Mucosa of descending colon (tissue), 3 donors: Measurements from ENCODE around the gene RAB17. TPM values are rescaled to one million over a fixed set of nuclear protein-coding genes. Genes with fewer than 3 reads are reported as not detected.

Experiments
- ATAC-seq: fragments of 200-7000 bp; cut with Tn5 transposase; one replicate; pipeline ENCODE4 v1.9.1; 2020; ENCODE audit warnings: mild to moderate bottlenecking, moderate library complexity
- DNase-seq, 3 donors: peaks; one replicate each; pipeline ENCODE4 v3.0.0-alpha.2; 2020
- H3K36me3 ChIP-seq: fragments of 200-600 bp; one replicate; pipeline ENCODE4 v1.8.0; 2021; ENCODE audit warnings: low read depth, mild to moderate bottlenecking
- H3K4me1 ChIP-seq: fragments of 200-600 bp; one replicate; pipeline ENCODE4 v1.8.0; 2021; ENCODE audit warnings: low read depth, mild to moderate bottlenecking
- H3K4me3 ChIP-seq: fragments of 200-600 bp; one replicate; pipeline ENCODE4 v1.8.0; 2021; ENCODE audit warnings: mild to moderate bottlenecking
- H3K9me3 ChIP-seq: fragments of 200-600 bp; one replicate; pipeline ENCODE4 v1.8.0; 2021; ENCODE audit warnings: mild to moderate bottlenecking
- intact Hi-C, 2 donors: fragments of 100-400 bp; cut with DNase I in 1 of 2; cut with micrococcal nuclease in 1 of 2; formaldehyde crosslinking; loops; one replicate each; pipeline versions ENCODE4 v1.11.0 to v1.11.1; 2022; cut with DNase I, micrococcal nuclease
- total RNA-seq, 3 donors: library from RNA; stranded (reverse); fragmentation: NEBNext Ultra II Directional in 2 of 3; extraction: Animal tissue kit (Norgen Biotek cat#: 25700) in 2 of 3; gene quantifications; one replicate each; pipeline versions ENCODE4 v1.2.1 to v1.2.4, GENCODE V29; 2021 to 2023
- TF ChIP-seq, protein P1 (sequence below): fragments of 200-600 bp; IDR thresholded peaks from one replicate; pipeline ENCODE4 v1.8.0; 2022; ENCODE audit warnings: antibody characterized with exemption, mild to moderate bottlenecking
- donor health status: DM: no; HTN: no; CAD: no; lungs with moderate emphysema.
- donor health status: DM: no; HTN: no; CAD: no.
- donor health status: DM: no; HTN: yes; CAD: no.

The RAB17 gene
- total RNA-seq, 3 donors from 2014 or later = 25.8 to 95.2 (median 62.8) TPM

DNA sequence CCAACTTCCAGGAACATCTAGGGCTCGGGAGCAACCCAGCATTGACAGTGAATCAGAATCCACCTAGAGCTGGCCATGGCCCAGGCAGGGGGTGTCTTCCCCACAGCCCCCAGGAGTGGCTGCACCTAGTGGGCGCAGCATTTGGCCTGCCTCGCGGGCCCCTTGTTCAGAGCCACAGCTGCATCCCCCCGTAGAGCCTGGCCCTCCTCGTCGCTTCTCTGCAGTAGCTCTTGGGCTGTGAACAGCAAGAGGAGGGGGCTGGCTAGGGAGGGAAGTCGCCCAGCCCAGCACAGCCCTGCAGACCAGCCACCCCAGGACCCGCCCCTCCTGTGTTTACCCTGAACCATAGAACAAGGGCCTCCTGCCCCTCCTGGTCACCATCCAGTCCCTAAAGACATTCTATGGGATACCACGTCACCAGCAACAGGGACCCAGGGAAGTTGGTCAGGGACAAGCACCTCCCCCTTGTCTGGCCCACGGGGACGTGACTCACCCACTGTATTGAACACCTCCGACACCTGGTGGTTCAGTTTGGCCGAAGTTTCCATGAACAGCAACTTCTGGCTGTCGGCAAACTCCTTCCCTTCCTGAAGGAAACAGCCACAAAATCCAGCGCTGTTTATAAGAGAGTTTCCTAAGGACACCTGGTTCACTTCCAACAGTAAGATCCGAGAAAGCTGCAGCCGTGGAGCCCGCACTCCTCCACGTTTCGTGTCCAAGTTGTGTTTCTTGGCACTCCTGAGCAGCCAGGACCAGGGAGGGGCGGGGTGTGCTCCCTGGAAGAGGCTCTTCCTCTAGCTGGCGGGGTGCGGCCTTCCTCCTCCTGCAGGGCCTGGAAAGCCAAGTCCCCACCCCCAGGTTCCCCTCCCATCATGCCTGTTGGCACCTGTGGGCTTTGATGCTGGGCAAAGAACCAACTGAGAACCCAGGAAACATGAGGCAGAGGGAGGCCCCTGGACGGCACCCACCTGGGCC lies 15.4 kb downstream of the RAB17 start:
- Histone ChIP-seq H3K9me3 (no peaks in the 10 kb centered on the region), H3K4me3 (no peak overlapping the region), H3K36me3 (no peaks in the 10 kb centered on the region), H3K4me1 (peaks cover 10% of the 10 kb centered on the region)
- DNase-seq (peak in 2 of 3 donors; percentile 25 to 44), ATAC-seq (no peak)
- intact Hi-C loops = no loop called here
- TF ChIP-seq, protein P1, sequence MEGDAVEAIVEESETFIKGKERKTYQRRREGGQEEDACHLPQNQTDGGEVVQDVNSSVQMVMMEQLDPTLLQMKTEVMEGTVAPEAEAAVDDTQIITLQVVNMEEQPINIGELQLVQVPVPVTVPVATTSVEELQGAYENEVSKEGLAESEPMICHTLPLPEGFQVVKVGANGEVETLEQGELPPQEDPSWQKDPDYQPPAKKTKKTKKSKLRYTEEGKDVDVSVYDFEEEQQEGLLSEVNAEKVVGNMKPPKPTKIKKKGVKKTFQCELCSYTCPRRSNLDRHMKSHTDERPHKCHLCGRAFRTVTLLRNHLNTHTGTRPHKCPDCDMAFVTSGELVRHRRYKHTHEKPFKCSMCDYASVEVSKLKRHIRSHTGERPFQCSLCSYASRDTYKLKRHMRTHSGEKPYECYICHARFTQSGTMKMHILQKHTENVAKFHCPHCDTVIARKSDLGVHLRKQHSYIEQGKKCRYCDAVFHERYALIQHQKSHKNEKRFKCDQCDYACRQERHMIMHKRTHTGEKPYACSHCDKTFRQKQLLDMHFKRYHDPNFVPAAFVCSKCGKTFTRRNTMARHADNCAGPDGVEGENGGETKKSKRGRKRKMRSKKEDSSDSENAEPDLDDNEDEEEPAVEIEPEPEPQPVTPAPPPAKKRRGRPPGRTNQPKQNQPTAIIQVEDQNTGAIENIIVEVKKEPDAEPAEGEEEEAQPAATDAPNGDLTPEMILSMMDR = no peak

DNA sequence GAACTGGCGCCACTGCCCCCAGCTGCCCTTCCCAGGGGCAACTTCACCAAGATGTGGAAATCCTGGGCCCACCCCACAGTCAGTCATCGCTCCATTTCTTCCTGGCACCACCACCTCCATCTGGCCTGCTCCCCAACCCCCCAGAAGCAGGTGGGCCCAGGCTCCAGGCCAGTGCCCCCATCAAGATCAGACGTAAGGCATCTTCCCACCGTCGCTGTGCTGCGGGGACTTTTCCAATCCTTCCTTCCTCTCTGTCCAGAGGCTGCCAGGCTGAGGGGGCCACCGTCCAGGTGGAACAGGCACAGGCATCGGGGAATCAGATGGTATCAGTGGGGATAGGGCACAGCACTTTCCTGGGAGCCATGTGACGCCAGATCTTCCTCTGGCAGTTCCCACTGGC lies 16.1 kb downstream of the RAB17 start:
- Histone ChIP-seq H3K36me3 (no peaks in the 10 kb centered on the region), H3K4me1 (peaks cover 10% of the 10 kb centered on the region), H3K4me3 (no peak overlapping the region), H3K9me3 (no peaks in the 10 kb centered on the region)
- intact Hi-C loops = no loop called here
- DNase-seq = peak in 1 of 3 donors; percentile 20
- TF ChIP-seq, protein P1 = no peak
- no peak for ATAC-seq

DNA sequence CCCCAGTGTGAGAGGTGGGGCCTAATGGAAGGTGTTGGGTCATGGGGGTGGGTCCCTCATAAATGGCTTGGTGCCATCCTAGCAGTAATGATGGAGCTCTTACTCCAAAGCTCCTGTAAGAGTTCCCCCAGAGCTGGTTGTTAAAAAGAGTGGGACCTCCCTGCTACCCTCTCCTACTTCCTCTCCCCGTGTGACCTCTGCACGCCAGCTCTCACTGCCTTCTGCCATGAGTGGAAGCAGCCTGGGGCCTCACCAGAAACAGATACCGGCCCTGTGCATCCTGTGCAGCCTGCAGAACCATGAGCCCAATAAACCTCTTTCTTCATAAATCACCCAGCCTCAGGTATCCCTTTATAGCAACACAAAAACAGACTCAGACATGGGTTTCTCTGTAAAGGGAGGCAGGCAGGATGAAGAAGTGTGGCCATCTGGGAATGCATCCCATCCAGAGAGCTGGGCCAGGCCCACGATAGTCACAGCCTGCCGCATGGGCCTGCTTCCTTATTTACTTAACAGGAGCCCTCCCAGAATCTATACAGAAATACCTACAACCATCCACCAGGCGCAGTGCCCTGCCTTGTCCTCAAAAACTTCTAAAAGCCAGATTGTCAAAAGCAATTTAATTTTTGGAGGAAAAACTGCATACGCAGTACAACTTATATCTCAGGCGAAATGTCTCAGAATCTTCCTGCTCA lies 16.7 kb downstream of the RAB17 start:
- intact Hi-C loops = loop anchor here in 1 of 2 donors (2.0 kb wide), 1 partner anchor 61 kb away; no protein-coding TSS in a partner anchor
- ATAC-seq = no peak
- TF ChIP-seq, protein P1 = no peak

DNA sequence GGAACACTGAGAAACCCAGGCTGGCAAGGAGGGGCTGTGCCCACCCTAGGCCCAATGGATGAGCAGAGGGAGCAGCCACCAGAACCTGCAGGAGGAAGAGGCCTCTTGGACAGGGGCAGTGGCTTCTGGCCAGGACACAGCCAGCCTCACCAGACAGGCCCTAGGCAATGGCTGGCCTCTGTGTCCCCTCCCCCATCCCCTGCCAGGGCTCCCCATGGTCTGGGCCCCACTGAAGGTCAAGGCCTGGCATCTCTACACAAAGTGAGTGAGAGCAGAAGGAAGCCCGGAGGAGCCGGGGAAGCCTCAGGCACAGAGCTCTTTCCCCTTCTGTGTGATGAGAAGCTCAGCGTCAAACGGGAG lies 17.8 kb downstream of the RAB17 start:
- intact Hi-C loops = loop anchor here in 1 of 2 donors (2.0 kb wide), 1 partner anchor 60 kb away; no protein-coding TSS in a partner anchor

More for the DNA sequence above, 16.7 kb downstream of the RAB17 start:
- Histone ChIP-seq H3K36me3 (no peaks in the 10 kb centered on the region), H3K9me3 (no peaks in the 10 kb centered on the region), H3K4me1 (peaks cover 10% of the 10 kb centered on the region), H3K4me3 (no peak overlapping the region)
- peak in 1 of 3 donors; percentile 4 for DNase-seq

More for the DNA sequence above, 17.8 kb downstream of the RAB17 start:
- no peaks in the 10 kb centered on the region for H3K36me3 ChIP-seq
- DNase-seq = peak in 1 of 3 donors; percentile 26
- H3K4me3 ChIP-seq = no peak overlapping the region
- TF ChIP-seq, protein P1 = no peak
- peaks cover 10% of the 10 kb centered on the region for H3K4me1 ChIP-seq
- no peaks in the 10 kb centered on the region for H3K9me3 ChIP-seq
- ATAC-seq = no peak
